T47D (cell line): Measurements from ENCODE around the gene TGFB3.
A peak's percentile ranks its signal among the peaks of the same experiment; 100 is the strongest.

Experiments used
- DNase-seq, 2 experiments: peaks; one replicate each; pipeline versions ENCODE4 v3.0.0 to v3.0.0-alpha.2; 2011 to 2012; ENCODE audit warnings: low read depth in 1 of 2, low spot score in 1 of 2
- JUND ChIP-seq: IDR thresholded peaks from 2 replicates; pipeline ENCODE4 v1.6.1; 2012; ENCODE audit warnings: low read depth
- in situ Hi-C: cut with HindIII; loops from 2 replicates; pipeline ENCODE4 v1.10.0; 2016; ENCODE audit warnings: low sequenced_read_pairs, low pct_unique_long_range_greater_than_20kb

The TGFB3 gene

GRCh38 chr14:75983019-75983358, 1.2 kb upstream of the TGFB3 start:
- in situ Hi-C loops = no loop called here
- TF ChIP-seq JUND = no peak
- no peak for DNase-seq

- in situ Hi-C loops = no loop called here
- peak; percentile 65 to 89 for DNase-seq
- no peak for TF ChIP-seq JUND
Measured at GRCh38 chr14:75982266-75983018, 647 bp upstream of the TGFB3 start.

GRCh38 chr14:75980856-75981255, 939 bp downstream of the TGFB3 start:
- TF ChIP-seq JUND = no peak
- DNase-seq = peak; percentile 59 to 95
- in situ Hi-C loops = no loop called here

- in situ Hi-C loops = no loop called here
- no peak for TF ChIP-seq JUND
Measured at GRCh38 chr14:75979648-75980565, 1.9 kb downstream of the TGFB3 start.

GRCh38 chr14:75979071-75979571, 2.7 kb downstream of the TGFB3 start:
- TF ChIP-seq JUND = no peak
- in situ Hi-C loops = no loop called here
- DNase-seq = peak; percentile 66 to 70

More at GRCh38 chr14:75979648-75980565, 1.9 kb downstream of the TGFB3 start:
- peak; percentile 49 to 53 for DNase-seq

- in situ Hi-C loops = no loop called here
- DNase-seq = peak; percentile 65 to 94
- TF ChIP-seq JUND = no peak
Measured at GRCh38 chr14:75978249-75978731, 3.5 kb downstream of the TGFB3 start.

GRCh38 chr14:75977582-75977943, 4.2 kb downstream of the TGFB3 start:
- no peak for DNase-seq
- no peak for TF ChIP-seq JUND
- in situ Hi-C loops = no loop called here

- no peak for TF ChIP-seq JUND
- DNase-seq = no peak
Measured at GRCh38 chr14:75976826-75977581, 4.8 kb downstream of the TGFB3 start.

GRCh38 chr14:75972801-75973421, 8.9 kb downstream of the TGFB3 start:
- in situ Hi-C loops = no loop called here
- no peak for TF ChIP-seq JUND
- no peak for DNase-seq

More at GRCh38 chr14:75976826-75977581, 4.8 kb downstream of the TGFB3 start:
- in situ Hi-C loops = no loop called here

GRCh38 chr14:75971509-75971908, 10.3 kb downstream of the TGFB3 start:
- in situ Hi-C loops = no loop called here
- no peak for DNase-seq
- no peak for TF ChIP-seq JUND

GRCh38 chr14:75970989-75971388, 10.8 kb downstream of the TGFB3 start:
- no peak for DNase-seq
- in situ Hi-C loops = no loop called here
- TF ChIP-seq JUND = no peak

- in situ Hi-C loops = no loop called here
- TF ChIP-seq JUND = no peak
- DNase-seq = no peak
Measured at GRCh38 chr14:75969891-75970290, 11.9 kb downstream of the TGFB3 start.
